Karpas-422 (cell line): Measurements from ENCODE around the gene RPS21. TPM values are rescaled to one million over a fixed set of nuclear protein-coding genes. Genes with fewer than 3 reads are reported as not detected.

Experiments
- total RNA-seq: library from RNA; depleted of rRNA; stranded (reverse); fragments of >200 nt; shearing (Covaris generic); gene quantifications from 2 replicates; pipeline ENCODE4 v1.2.3, GENCODE V29; 2014; ENCODE audit warnings: low replicate concordance; rRNA removed

Gene RPS21
- total RNA-seq, 1 experiment from 2014 or later, result 2,619 TPM

Other genes starting within 250 kb of the RPS21 start
- 181 and 259 TPM in 2 replicates for gene PSMA7, start 243.7 kb upstream of the RPS21 start, total RNA-seq
- 12.3 and 13.1 TPM in 2 replicates for gene SS18L1, start 243.3 kb upstream of the RPS21 start, total RNA-seq
- 20.2 and 31.5 TPM in 2 replicates for gene MTG2, start 204.1 kb upstream of the RPS21 start, total RNA-seq
- not detected in 2 replicates for gene HRH3, start 166.8 kb upstream of the RPS21 start, total RNA-seq
- 19.1 and 22.6 TPM in 2 replicates for gene OSBPL2, start 148.6 kb upstream of the RPS21 start, total RNA-seq
- gene ADRM1, start 84.1 kb upstream of the RPS21 start, total RNA-seq, result 53.5 and 109 TPM in 2 replicates
- 3.2 and 17.5 TPM in 2 replicates for gene LAMA5, start 19.8 kb upstream of the RPS21 start, total RNA-seq
- 7.2 and 7.6 TPM in 2 replicates for gene CABLES2, start 20.2 kb downstream of the RPS21 start, total RNA-seq
- gene RBBP8NL, start 40.4 kb downstream of the RPS21 start, total RNA-seq, result not detected in 2 replicates
- gene GATA5, start 88.9 kb downstream of the RPS21 start, total RNA-seq, result not detected in 2 replicates